ENCODE results near the gene ENKD1. TPM values are rescaled to one million over a fixed set of nuclear protein-coding genes. Genes with fewer than 3 reads are reported as not detected.

Gene ENKD1
- total RNA-seq, 4 donors from 2014 or later: 12.5 to 20.9 (median 15.3) TPM

DNA sequence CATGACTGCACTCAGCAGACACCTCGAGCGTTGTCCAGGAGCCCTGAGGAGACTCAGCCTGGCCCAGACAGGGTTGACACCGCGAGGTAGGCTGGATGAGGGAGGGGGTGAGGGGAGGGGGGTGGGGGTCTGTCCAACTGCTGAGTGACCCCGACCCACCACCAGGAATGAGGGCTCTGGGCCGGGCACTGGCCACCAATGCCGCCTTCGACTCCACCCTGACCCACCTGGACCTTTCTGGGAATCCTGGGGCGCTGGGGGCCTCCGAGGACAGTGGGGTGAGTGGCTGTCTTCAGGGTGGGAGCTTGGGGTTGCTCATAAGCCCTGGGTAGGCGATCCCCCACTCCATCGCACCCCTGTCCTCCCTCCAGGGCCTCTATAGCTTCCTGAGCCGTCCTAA is 18.9 kb downstream of the ENKD1 start:
- no peak for DNase-seq
- H3K4me3 ChIP-seq: no peak overlapping the region
- WGBS, 2 donors (ENCODE audit: low coverage in 1 of 2): 74% methylated on average over 13 of the region's 13 CpGs; no CpG with 5 or more reads in 1 of the 2 donors
- in situ Hi-C loops (cut with MboI; ENCODE audit: low pct_ligation_motif_present in 1 of 4, low pct_unique_long_range_greater_than_20kb in 1 of 4, low sequenced_read_pairs in 3 of 4) (loop anchor here in 1 of 4 donors (10.0 kb wide), 1 partner anchor 93 kb away; no protein-coding TSS in a partner anchor), intact Hi-C loops (cut with DNase I; ENCODE audit: low total_unique reads) (no loop called here)
- H3K9me3 ChIP-seq: no peaks in the 10 kb centered on the region
- peaks cover 90% of the 10 kb centered on the region for H3K27me3 ChIP-seq
- peaks cover 0 to 20% (median 11%) of the 10 kb centered on the region in 4 donors for H3K4me1 ChIP-seq
- H3K27ac ChIP-seq: no peak overlapping the region
- no peaks in the 10 kb centered on the region for H3K36me3 ChIP-seq
- TF ChIP-seq POLR2A (IDR thresholded peaks at IDR 0.05): no peak
- no peak for TF ChIP-seq POLR2AphosphoS5 (IDR thresholded peaks at IDR 0.05)
- TF ChIP-seq, protein P1, sequence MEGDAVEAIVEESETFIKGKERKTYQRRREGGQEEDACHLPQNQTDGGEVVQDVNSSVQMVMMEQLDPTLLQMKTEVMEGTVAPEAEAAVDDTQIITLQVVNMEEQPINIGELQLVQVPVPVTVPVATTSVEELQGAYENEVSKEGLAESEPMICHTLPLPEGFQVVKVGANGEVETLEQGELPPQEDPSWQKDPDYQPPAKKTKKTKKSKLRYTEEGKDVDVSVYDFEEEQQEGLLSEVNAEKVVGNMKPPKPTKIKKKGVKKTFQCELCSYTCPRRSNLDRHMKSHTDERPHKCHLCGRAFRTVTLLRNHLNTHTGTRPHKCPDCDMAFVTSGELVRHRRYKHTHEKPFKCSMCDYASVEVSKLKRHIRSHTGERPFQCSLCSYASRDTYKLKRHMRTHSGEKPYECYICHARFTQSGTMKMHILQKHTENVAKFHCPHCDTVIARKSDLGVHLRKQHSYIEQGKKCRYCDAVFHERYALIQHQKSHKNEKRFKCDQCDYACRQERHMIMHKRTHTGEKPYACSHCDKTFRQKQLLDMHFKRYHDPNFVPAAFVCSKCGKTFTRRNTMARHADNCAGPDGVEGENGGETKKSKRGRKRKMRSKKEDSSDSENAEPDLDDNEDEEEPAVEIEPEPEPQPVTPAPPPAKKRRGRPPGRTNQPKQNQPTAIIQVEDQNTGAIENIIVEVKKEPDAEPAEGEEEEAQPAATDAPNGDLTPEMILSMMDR (IDR thresholded peaks at IDR 0.05): no peak
- no peak for TF ChIP-seq EP300 (IDR thresholded peaks at IDR 0.05; ENCODE audit: low read depth)

- Histone ChIP-seq H3K36me3 (no peaks in the 10 kb centered on the region), H3K4me3 (no peak overlapping the region), H3K27ac (no peak overlapping the region), H3K9me3 (no peaks in the 10 kb centered on the region), H3K27me3 (peaks cover 85% of the 10 kb centered on the region), H3K4me1 (peaks cover 0 to 24% (median 11%) of the 10 kb centered on the region in 4 donors)
- intact Hi-C loops (cut with DNase I; ENCODE audit: low total_unique reads): no loop called here
- no peak for DNase-seq
- TF ChIP-seq POLR2A (IDR thresholded peaks at IDR 0.05) (no peak), EP300 (IDR thresholded peaks at IDR 0.05; ENCODE audit: low read depth) (no peak), POLR2AphosphoS5 (IDR thresholded peaks at IDR 0.05) (no peak)
- in situ Hi-C loops (cut with MboI; ENCODE audit: low pct_ligation_motif_present in 1 of 4, low pct_unique_long_range_greater_than_20kb in 1 of 4, low sequenced_read_pairs in 3 of 4): loop anchor here in 1 of 4 donors (10.0 kb wide), 1 partner anchor 92 kb away; no protein-coding TSS in a partner anchor
- 76% methylated on average over 15 of the region's 15 CpGs; no CpG with 5 or more reads in 1 of the 2 donors for WGBS, 2 donors (ENCODE audit: low coverage in 1 of 2)
Measured at GRCh38 chr16:67647111-67647651, 19.4 kb downstream of the ENKD1 start.

GRCh38 chr16:67645397-67646121 is 21.0 kb downstream of the ENKD1 start:
- peaks cover 68% of the 10 kb centered on the region for H3K27me3 ChIP-seq

GRCh38 chr16:67644038-67644437 is 22.5 kb downstream of the ENKD1 start:
- Histone ChIP-seq H3K9me3 (no peaks in the 10 kb centered on the region), H3K4me3 (no peak overlapping the region), H3K27ac (no peak overlapping the region), H3K4me1 (peaks cover 0 to 22% (median 8%) of the 10 kb centered on the region in 4 donors), H3K36me3 (peaks cover 0 to 5% (median under 1%) of the 10 kb centered on the region in 4 donors), H3K27me3 (peaks cover 54% of the 10 kb centered on the region)
- in situ Hi-C loops (cut with MboI; ENCODE audit: low pct_ligation_motif_present in 1 of 4, low pct_unique_long_range_greater_than_20kb in 1 of 4, low sequenced_read_pairs in 3 of 4): loop anchor here in 1 of 4 donors (10.0 kb wide), 1 partner anchor 89 kb away; no protein-coding TSS in a partner anchor
- 89% methylated on average over 9 of the region's 9 CpGs; no CpG with 5 or more reads in 1 of the 2 donors for WGBS, 2 donors (ENCODE audit: low coverage in 1 of 2)
- intact Hi-C loops (cut with DNase I; ENCODE audit: low total_unique reads): loop anchor here (5.0 kb wide), 1 partner anchor 97 kb away; no protein-coding TSS in a partner anchor
- TF ChIP-seq EP300 (IDR thresholded peaks at IDR 0.05; ENCODE audit: low read depth): no peak
- no peak for TF ChIP-seq POLR2AphosphoS5 (IDR thresholded peaks at IDR 0.05)
- TF ChIP-seq, protein P1 (IDR thresholded peaks at IDR 0.05): no peak
- no peak for TF ChIP-seq POLR2A (IDR thresholded peaks at IDR 0.05)
- no peak for DNase-seq

More at GRCh38 chr16:67645397-67646121, 21.0 kb downstream of the ENKD1 start:
- intact Hi-C loops (cut with DNase I; ENCODE audit: low total_unique reads) (no loop called here), in situ Hi-C loops (cut with MboI; ENCODE audit: low pct_ligation_motif_present in 1 of 4, low pct_unique_long_range_greater_than_20kb in 1 of 4, low sequenced_read_pairs in 3 of 4) (loop anchor here in 1 of 4 donors (10.0 kb wide), 1 partner anchor 91 kb away; no protein-coding TSS in a partner anchor)
- DNase-seq: no peak
- H3K4me3 ChIP-seq: peak overlapping the region in 3 of 4 donors; percentile 18 to 50 (median 39)
- peak overlapping the region in 2 of 4 donors; percentile 19 to 35 for H3K27ac ChIP-seq
- WGBS, 2 donors (ENCODE audit: low coverage in 1 of 2): 58% methylated on average over 9 of the region's 15 CpGs; no CpG with 5 or more reads in 1 of the 2 donors
- no peak for TF ChIP-seq EP300 (IDR thresholded peaks at IDR 0.05; ENCODE audit: low read depth)
- TF ChIP-seq POLR2AphosphoS5 (IDR thresholded peaks at IDR 0.05): no peak
- TF ChIP-seq, protein P1 (IDR thresholded peaks at IDR 0.05): no peak
- TF ChIP-seq POLR2A (IDR thresholded peaks at IDR 0.05): no peak
- H3K36me3 ChIP-seq: no peaks in the 10 kb centered on the region
- peaks cover 0 to 28% (median 11%) of the 10 kb centered on the region in 4 donors for H3K4me1 ChIP-seq
- H3K9me3 ChIP-seq: no peaks in the 10 kb centered on the region

Data from transverse colon (tissue), 4 donors.